Measurements from ENCODE around the gene OLIG3.

DNA sequence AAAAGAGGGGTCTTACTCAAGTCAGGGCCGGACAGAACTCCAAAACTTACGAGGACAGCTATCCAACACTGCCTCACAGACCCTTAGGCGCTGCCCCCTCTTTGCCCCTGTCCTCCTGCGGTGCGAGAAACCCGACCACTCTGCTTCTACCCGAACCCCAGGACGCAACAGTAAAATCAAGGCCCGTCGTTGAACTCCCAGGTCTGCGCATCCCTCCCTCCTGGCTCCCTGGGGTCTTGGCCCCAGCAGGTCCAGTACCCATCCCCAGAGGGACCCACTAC lies 6.4 kb downstream of the OLIG3 start:
- TF ChIP-seq POLR2A (IDR thresholded peaks at IDR 0.05) (no peak), POLR2AphosphoS5 (IDR thresholded peaks at IDR 0.05) (no peak), CTCF (IDR thresholded peaks at IDR 0.05) (no peak)
